NCI-H510A treated with DMSO at 0.1 percent for 48 hours (cell line): ENCODE results near the gene GPX4.

Experiments used
- DNase-seq: peaks from one replicate; lab custom pipeline; 2025; lab: John Stamatoyannopoulos, UW

GPX4 gene

GRCh38 chr19:1149259-1150045 is 45.7 kb downstream of the GPX4 start:
- DNase-seq = no peak

- DNase-seq = no peak
Observed at GRCh38 chr19:1150333-1151036, 46.7 kb downstream of the GPX4 start.

- DNase-seq = no peak
Observed at GRCh38 chr19:1151037-1151724, 47.4 kb downstream of the GPX4 start.

- no peak for DNase-seq
Observed at GRCh38 chr19:1151917-1152587, 48.3 kb downstream of the GPX4 start.

- DNase-seq = no peak
Observed at GRCh38 chr19:1153891-1154730, 50.3 kb downstream of the GPX4 start.

- DNase-seq = no peak
Observed at GRCh38 chr19:1154731-1155351, 51.0 kb downstream of the GPX4 start.

GRCh38 chr19:1155352-1156304 is 51.8 kb downstream of the GPX4 start:
- DNase-seq = no peak
